HCT116 (cell line): ENCODE measurements around the gene RASAL2. TPM values are rescaled to one million over a fixed set of nuclear protein-coding genes. Genes with fewer than 3 reads are reported as not detected.

Source experiments
- ATAC-seq: fragments of 200-7000 bp; cut with Tn5 transposase; 2 replicates; pipeline ENCODE4 v1.9.1; 2020; ENCODE audit warnings: mild to moderate bottlenecking, moderate library complexity
- BruUV-seq: library from RNA; stranded (reverse); fragments of 400-500 nt; replicated peaks from 2 replicates; lab custom pipeline; 2021; lab: Mats Ljungman, UMichigan
- CTCF ChIA-PET: fragments of 300-600 bp; sonication (Branson Sonifier 250); formaldehyde crosslinking; loops from one replicate; lab custom pipeline; 2021; ENCODE audit warnings: antibody characterized with exemption; lab: Charles Lee
- POLR2A ChIA-PET: fragments of 300-600, 350-600 bp; sonication (Branson Sonifier 250); formaldehyde crosslinking; loops from one replicate; lab custom pipeline; 2021; ENCODE audit warnings: antibody characterized with exemption; lab: Charles Lee
- RAD21 ChIA-PET, 2 experiments: fragments of 300-600 bp; sonication (Branson Sonifier 250); formaldehyde crosslinking; loops; one replicate each; lab custom pipeline; 2023; ENCODE audit warnings: low total read pairs in 2 of 2; ENCODE audit not compliant: uncharacterized antibody in 2 of 2, unreplicated experiment in 2 of 2, low non-redundant PET in 1 of 2; lab: Charles Lee
- DNase-seq: peaks from one replicate; pipeline ENCODE4 v3.0.0-alpha.2; 2010; ENCODE audit warnings: low read depth, low spot score
- H2AFZ ChIP-seq: fragments of 200-600 bp; shearing (Covaris generic), sonication (generic); 2 replicates; pipeline ENCODE4 v1.6.1; 2017; ENCODE audit warnings: low read depth, mixed run types, mixed read lengths, antibody characterized with exemption, low read length; ENCODE audit not compliant: poor library complexity, severe bottlenecking
- H3K27ac ChIP-seq: 2 replicates; pipeline ENCODE4 v1.5.1; 2012; ENCODE audit warnings: low read depth, low read length
- H3K27me3 ChIP-seq: fragments of 200-600 bp; sonication (generic); 2 replicates; pipeline ENCODE4 v1.6.1; 2016; ENCODE audit warnings: mixed run types, low read length, mixed read lengths; ENCODE audit not compliant: insufficient read depth
- H3K36me3 ChIP-seq, 2 experiments: fragments of 200-500 bp in 1 of 2; fragments of 200-600 bp in 1 of 2; sonication (Bioruptor generic) in 1 of 2; sonication (generic) in 1 of 2; 2 replicates each; pipeline versions ENCODE4 v1.5.1 to v1.6.1; 2014 to 2016; ENCODE audit warnings: low read length in 2 of 2, inconsistent platforms in 1 of 2, mixed read lengths in 1 of 2, mixed run types in 1 of 2; ENCODE audit not compliant: insufficient read depth in 2 of 2, control insufficient read depth in 1 of 2
- H3K4me1 ChIP-seq, 2 experiments: fragments of 200-600 bp in 1 of 2; sonication (generic) in 1 of 2; 2 replicates each; pipeline versions ENCODE4 v1.5.1 to v1.6.1; 2012 to 2017; ENCODE audit warnings: low read length in 2 of 2, inconsistent platforms in 1 of 2, mild to moderate bottlenecking in 1 of 2, mixed read lengths in 1 of 2, mixed run types in 1 of 2, moderate library complexity in 1 of 2; ENCODE audit not compliant: insufficient read depth in 2 of 2, control insufficient read depth in 1 of 2
- H3K4me2 ChIP-seq: fragments of 200-600 bp; sonication (generic); 2 replicates; pipeline ENCODE4 v1.6.1; 2017; ENCODE audit warnings: mixed run types, low read length, mixed read lengths
- H3K4me3 ChIP-seq, 2 experiments: fragments of 200-600 bp in 1 of 2; sonication (generic) in 1 of 2; replicated peaks in 1 of 2; 2 replicates each; pipeline ENCODE4 v1.5.1; 2011 to 2016; ENCODE audit warnings: low read length in 2 of 2, control low read depth in 1 of 2, low read depth in 1 of 2, mild to moderate bottlenecking in 1 of 2, mixed read lengths in 1 of 2, mixed run types in 1 of 2
- H3K79me2 ChIP-seq: fragments of 200-600 bp; sonication (generic); 2 replicates; pipeline ENCODE4 v1.6.1; 2017; ENCODE audit warnings: mild to moderate bottlenecking, mixed run types, low read length, moderate library complexity, mixed read lengths; ENCODE audit not compliant: insufficient read depth
- H3K9ac ChIP-seq: fragments of 200-600 bp; sonication (generic); 2 replicates; pipeline ENCODE4 v1.6.1; 2016; ENCODE audit warnings: low read length, mixed read lengths
- H3K9me2 ChIP-seq: fragments of 200-600 bp; sonication (generic), shearing (Covaris generic); 2 replicates; pipeline ENCODE4 v1.6.1; 2017; ENCODE audit warnings: mixed run types, mild to moderate bottlenecking, moderate library complexity; ENCODE audit not compliant: insufficient read depth
- H3K9me3 ChIP-seq, 2 experiments: fragments of 200-500 bp in 1 of 2; fragments of 200-600 bp in 1 of 2; sonication (Bioruptor generic) in 1 of 2; sonication (generic) in 1 of 2; 2 replicates each; pipeline ENCODE4 v1.6.1; 2014 to 2017; ENCODE audit warnings: low read length in 2 of 2, mixed read lengths in 2 of 2, inconsistent platforms in 1 of 2, low read depth in 1 of 2, mild to moderate bottlenecking in 1 of 2, mixed run types in 1 of 2, moderate library complexity in 1 of 2; ENCODE audit not compliant: control insufficient read depth in 1 of 2, insufficient read depth in 1 of 2
- H4K20me1 ChIP-seq: fragments of 200-600 bp; sonication (generic), shearing (Covaris generic); 2 replicates; pipeline ENCODE4 v1.6.1; 2017; ENCODE audit warnings: mixed run types, mild to moderate bottlenecking, moderate library complexity; ENCODE audit not compliant: insufficient read depth
- CEBPB ChIP-seq: IDR thresholded peaks from 2 replicates; pipeline ENCODE4 v1.6.1; 2012; ENCODE audit warnings: low read depth
- CTCF ChIP-seq, 3 experiments: fragments of 200-600 bp in 1 of 3; sonication (generic) in 1 of 3; IDR thresholded peaks in 2 of 3; conservative IDR thresholded peaks in 1 of 3; 2 replicates each; pipeline ENCODE4 v1.5.1; 2012 to 2017; ENCODE audit warnings: low read depth in 2 of 3, low read length in 2 of 3, antibody characterized with exemption in 1 of 3, borderline replicate concordance in 1 of 3, control low read depth in 1 of 3, mild to moderate bottlenecking in 1 of 3, mixed read lengths in 1 of 3, mixed run types in 1 of 3, moderate library complexity in 1 of 3; ENCODE audit not compliant: insufficient read depth in 1 of 3
- EGR1 ChIP-seq: IDR thresholded peaks from 2 replicates; pipeline ENCODE4 v1.6.1; 2012; ENCODE audit warnings: low read depth
- ELF1 ChIP-seq: IDR thresholded peaks from 2 replicates; pipeline ENCODE4 v1.6.1; 2012; ENCODE audit warnings: low read depth, borderline replicate concordance
- EZH2phosphoT487 ChIP-seq: fragments of 200-600 bp; IDR thresholded peaks from 2 replicates; pipeline ENCODE4 v1.6.1; 2018; ENCODE audit warnings: antibody characterized with exemption, borderline replicate concordance
- JUND ChIP-seq: IDR thresholded peaks from 2 replicates; pipeline ENCODE4 v1.6.1; 2012
- MAX ChIP-seq: IDR thresholded peaks from 2 replicates; pipeline ENCODE4 v1.6.1; 2012
- POLR2A ChIP-seq: IDR thresholded peaks from 2 replicates; pipeline ENCODE4 v1.7.0; 2011; ENCODE audit warnings: borderline replicate concordance; ENCODE audit not compliant: insufficient read depth, insufficient read length; ENCODE audit errors: extremely low read depth
- POLR2AphosphoS5 ChIP-seq: IDR thresholded peaks from 2 replicates; pipeline ENCODE4 v1.6.1; 2011; ENCODE audit warnings: mild to moderate bottlenecking, low read depth, low read length, moderate library complexity
- RAD21 ChIP-seq: IDR thresholded peaks from 2 replicates; pipeline ENCODE4 v1.6.1; 2012; ENCODE audit warnings: low read depth, mild to moderate bottlenecking
- SP1 ChIP-seq: IDR thresholded peaks from 2 replicates; pipeline ENCODE4 v1.6.1; 2012; ENCODE audit warnings: low read depth
- SRF ChIP-seq: IDR thresholded peaks from 2 replicates; pipeline ENCODE4 v1.6.1; 2012; ENCODE audit warnings: low read depth
- YY1 ChIP-seq: IDR thresholded peaks from 2 replicates; pipeline ENCODE4 v1.6.1; 2011; ENCODE audit warnings: low read length, low read depth, moderate library complexity, mild to moderate bottlenecking; ENCODE audit not compliant: insufficient replicate concordance; ENCODE audit errors: extremely low read depth
- ZBTB33 ChIP-seq: IDR thresholded peaks from 2 replicates; pipeline ENCODE4 v1.6.1; 2011; ENCODE audit warnings: mild to moderate bottlenecking, low read length, moderate library complexity; ENCODE audit not compliant: insufficient replicate concordance; ENCODE audit errors: extremely low read depth
- intact Hi-C: fragments of 100-400 bp; cut with micrococcal nuclease; formaldehyde crosslinking; loops from 2 replicates; pipeline ENCODE4 v1.10.0; 2022
- total RNA-seq: library from RNA; stranded (reverse); gene quantifications from one replicate; pipeline ENCODE4 v1.2.1, GENCODE V29; 2021; ENCODE audit not compliant: unreplicated experiment

RASAL2 gene
- total RNA-seq, 1 experiment from 2014 or later, result 11.7 TPM

GRCh38 chr1:178502330-178502714 lies 408.4 kb downstream of the RASAL2 start:
- no peak overlapping the region for H3K27ac ChIP-seq
- no peak overlapping the region for H3K4me2 ChIP-seq
- ATAC-seq (no peak), DNase-seq (no peak)
- RAD21 ChIA-PET, result no interaction called here
- no peaks in the 10 kb centered on the region for H3K79me2 ChIP-seq
- H2AFZ ChIP-seq, result no peak overlapping the region
- intact Hi-C loops, result no loop called here
- POLR2A ChIA-PET, result no interaction called here
- no peaks in the 10 kb centered on the region for H3K9me2 ChIP-seq
- no peak overlapping the region for H3K4me3 ChIP-seq
- BruUV-seq, result no TSS peak
- CTCF ChIA-PET, result interaction anchor here (0.6 to 3.7 kb wide), 16 partner anchors 9 to 500 kb away, joined by 3 to 38 read pairs (median 4); partner anchors contain the start of gene TEX35
- peaks cover 0 to 7% of the 10 kb centered on the region in 2 experiments; a peak in 1 of 4 replicates for H3K4me1 ChIP-seq
- no peaks in the 10 kb centered on the region for H4K20me1 ChIP-seq
- no peaks in the 10 kb centered on the region for H3K36me3 ChIP-seq
- no peak for TF ChIP-seq RAD21
- no peak for TF ChIP-seq POLR2A
- no peak for TF ChIP-seq SRF
- no peak for TF ChIP-seq JUND
- TF ChIP-seq ZBTB33, result no peak
- no peak for TF ChIP-seq POLR2AphosphoS5
- TF ChIP-seq EGR1, result no peak
- no peak for TF ChIP-seq MAX
- no peak for TF ChIP-seq CTCF (IDR thresholded peaks at IDR 0.05 in 2 of 3, conservative IDR thresholded peaks at IDR 0.05 in 1 of 3; ENCODE audit: borderline replicate concordance in 1 of 3, insufficient read depth in 1 of 3, low read depth in 2 of 3, low read length in 2 of 3)
- TF ChIP-seq EZH2phosphoT487, result no peak
- no peak for TF ChIP-seq YY1
- no peak for TF ChIP-seq CEBPB
- no peak for TF ChIP-seq ELF1
- no peak for TF ChIP-seq SP1
- H3K27me3 ChIP-seq, result no peaks in the 10 kb centered on the region
- H3K9me3 ChIP-seq, result no peaks in the 10 kb centered on the region
- no peak overlapping the region for H3K9ac ChIP-seq
